HepG2 (cell line): ENCODE results near the gene CLDN7. TPM values are rescaled to one million over a fixed set of nuclear protein-coding genes. Genes with fewer than 3 reads are reported as not detected.

ENCODE experiments used
- ARID2 ChIP-seq: sonication (generic); formaldehyde crosslinking; IDR thresholded peaks from 2 replicates; pipeline ENCODE4 v1.8.1; 2022; ENCODE audit warnings: mild to moderate bottlenecking, missing genetic modification reagents, borderline replicate concordance
- HES4 ChIP-seq: sonication (generic); formaldehyde crosslinking; IDR thresholded peaks from 2 replicates; pipeline ENCODE4 v1.9.0; 2021; ENCODE audit warnings: mild to moderate bottlenecking, missing genetic modification reagents, borderline replicate concordance
- HNRNPL ChIP-seq: fragments of 200-400 bp; formaldehyde crosslinking; IDR thresholded peaks from 2 replicates; pipeline ENCODE4 v1.6.1; 2017; ENCODE audit warnings: mild to moderate bottlenecking, low read depth, low read length
- KAT7 ChIP-seq: IDR thresholded peaks from 2 replicates; pipeline ENCODE4 v1.6.1; 2018; ENCODE audit warnings: borderline replicate concordance, missing compliant biosample characterization
- MBNL3 ChIP-seq: fragments of 250-450 bp; sonication (Bioruptor Pico); conservative IDR thresholded peaks from 2 replicates; pipeline ENCODE4 v1.8.0; 2022; ENCODE audit warnings: mild to moderate bottlenecking, inconsistent platforms
- MED8 ChIP-seq: sonication (generic); formaldehyde crosslinking; IDR thresholded peaks from 2 replicates; pipeline ENCODE4 v1.8.1; 2023; ENCODE audit warnings: mild to moderate bottlenecking, missing genetic modification reagents; ENCODE audit not compliant: insufficient replicate concordance
- RARA ChIP-seq: IDR thresholded peaks from 2 replicates; pipeline ENCODE4 v1.6.1; 2016; ENCODE audit warnings: missing genetic modification reagents, missing compliant biosample characterization
- SIN3B ChIP-seq: fragments of 150-350 bp; IDR thresholded peaks from 2 replicates; pipeline ENCODE4 v1.6.1; 2014; ENCODE audit warnings: low read length
- SUZ12 ChIP-seq: fragments of 150-350 bp; IDR thresholded peaks from 2 replicates; pipeline ENCODE4 v1.6.1; 2014; ENCODE audit warnings: low read depth, low read length
- TBL1XR1 ChIP-seq: fragments of 150-350 bp; IDR thresholded peaks from 2 replicates; pipeline ENCODE4 v1.6.1; 2014; ENCODE audit warnings: borderline replicate concordance, low read length; ENCODE audit not compliant: partially characterized antibody
- XBP1 ChIP-seq: sonication (generic); formaldehyde crosslinking; IDR thresholded peaks from 2 replicates; pipeline ENCODE4 v1.5.0; 2020; ENCODE audit warnings: missing genetic modification reagents
- ZNF326 ChIP-seq: sonication (generic); formaldehyde crosslinking; IDR thresholded peaks from 2 replicates; pipeline ENCODE4 v1.4.0; 2020; ENCODE audit warnings: missing genetic modification reagents, borderline replicate concordance
- ZNF816 ChIP-seq: sonication (generic); formaldehyde crosslinking; IDR thresholded peaks from 2 replicates; pipeline ENCODE4 v1.8.0; 2022; ENCODE audit warnings: missing genetic modification reagents, mild to moderate bottlenecking, borderline replicate concordance
- polyA plus RNA-seq, 8 experiments: library from polyadenylated mRNA; depleted of rRNA in 3 of 8; stranded (reverse) in 7 of 8; unstranded in 1 of 8; fragments of >200 nt; fragmentation: Illumina TruSeq in 4 of 8; extraction: Trizol in 4 of 8; gene quantifications; 2 replicates each; pipeline versions ENCODE4 v1.2.1 to v1.2.3, GENCODE V29; 2011 to 2016; ENCODE audit warnings: low read depth in 4 of 8, missing spikeins in 1 of 8, mixed read lengths in 1 of 8; ENCODE audit not compliant: insufficient read depth in 1 of 8
- total RNA-seq, 5 experiments: library from RNA; depleted of rRNA; stranded (reverse); fragments of >200 nt; fragmentation: Illumina TruSeq; extraction: Trizol; gene quantifications; 2 replicates each; pipeline ENCODE4 v1.2.3, GENCODE V29; 2016; ENCODE audit warnings: low read depth in 1 of 5
- TF ChIP-seq, protein P1 (sequence below): sonication (generic); formaldehyde crosslinking; IDR thresholded peaks from 2 replicates; pipeline ENCODE4 v1.4.0; 2020; ENCODE audit warnings: missing genetic modification reagents
- TF ChIP-seq, protein P2 (sequence below): sonication (generic); formaldehyde crosslinking; IDR thresholded peaks from 2 replicates; pipeline ENCODE4 v1.5.0; 2020; ENCODE audit warnings: mild to moderate bottlenecking, missing genetic modification reagents, borderline replicate concordance
- TF ChIP-seq, protein P3 (sequence below): sonication (generic); formaldehyde crosslinking; IDR thresholded peaks from 2 replicates; pipeline ENCODE4 v1.5.0; 2020; ENCODE audit warnings: mild to moderate bottlenecking, missing genetic modification reagents

The CLDN7 gene
- total and polyA plus RNA-seq, 2 of the 13 experiments (the other 11 are each of a cell fraction or from before 2014, with no cell fraction given) = not detected

DNA sequence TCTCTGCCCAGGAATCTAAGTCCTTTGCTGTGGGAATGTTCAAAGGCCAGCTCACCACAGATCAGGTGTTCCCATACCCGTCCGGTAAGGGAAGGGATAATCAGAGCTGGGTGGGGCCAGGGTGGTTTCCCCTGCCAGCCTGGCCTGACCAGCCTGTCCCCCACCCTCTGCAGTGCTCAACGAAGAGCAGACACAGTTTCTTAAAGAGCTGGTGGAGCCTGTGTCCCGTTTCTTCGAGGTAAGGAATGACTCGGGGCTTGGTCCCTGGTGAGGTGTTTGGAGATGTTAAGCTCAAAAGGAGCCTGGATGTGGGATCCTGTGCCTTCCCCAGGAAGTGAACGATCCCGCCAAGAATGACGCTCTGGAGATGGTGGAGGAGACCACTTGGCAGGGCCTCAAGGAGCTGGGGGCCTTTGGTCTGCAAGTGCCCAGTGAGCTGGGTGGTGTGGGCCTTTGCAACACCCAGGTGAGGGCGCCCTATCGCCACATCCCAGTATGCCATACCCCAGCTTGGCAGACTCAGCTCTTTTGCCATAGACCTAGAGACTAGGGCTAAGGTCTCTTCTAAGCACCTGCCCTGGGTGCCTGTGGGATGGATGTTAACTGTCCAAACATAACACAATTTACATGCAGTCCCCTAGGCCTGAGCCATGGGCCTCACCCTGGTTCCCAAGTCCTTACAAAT lies 41.5 kb downstream of the CLDN7 start (continued):
- TF ChIP-seq, protein P1, sequence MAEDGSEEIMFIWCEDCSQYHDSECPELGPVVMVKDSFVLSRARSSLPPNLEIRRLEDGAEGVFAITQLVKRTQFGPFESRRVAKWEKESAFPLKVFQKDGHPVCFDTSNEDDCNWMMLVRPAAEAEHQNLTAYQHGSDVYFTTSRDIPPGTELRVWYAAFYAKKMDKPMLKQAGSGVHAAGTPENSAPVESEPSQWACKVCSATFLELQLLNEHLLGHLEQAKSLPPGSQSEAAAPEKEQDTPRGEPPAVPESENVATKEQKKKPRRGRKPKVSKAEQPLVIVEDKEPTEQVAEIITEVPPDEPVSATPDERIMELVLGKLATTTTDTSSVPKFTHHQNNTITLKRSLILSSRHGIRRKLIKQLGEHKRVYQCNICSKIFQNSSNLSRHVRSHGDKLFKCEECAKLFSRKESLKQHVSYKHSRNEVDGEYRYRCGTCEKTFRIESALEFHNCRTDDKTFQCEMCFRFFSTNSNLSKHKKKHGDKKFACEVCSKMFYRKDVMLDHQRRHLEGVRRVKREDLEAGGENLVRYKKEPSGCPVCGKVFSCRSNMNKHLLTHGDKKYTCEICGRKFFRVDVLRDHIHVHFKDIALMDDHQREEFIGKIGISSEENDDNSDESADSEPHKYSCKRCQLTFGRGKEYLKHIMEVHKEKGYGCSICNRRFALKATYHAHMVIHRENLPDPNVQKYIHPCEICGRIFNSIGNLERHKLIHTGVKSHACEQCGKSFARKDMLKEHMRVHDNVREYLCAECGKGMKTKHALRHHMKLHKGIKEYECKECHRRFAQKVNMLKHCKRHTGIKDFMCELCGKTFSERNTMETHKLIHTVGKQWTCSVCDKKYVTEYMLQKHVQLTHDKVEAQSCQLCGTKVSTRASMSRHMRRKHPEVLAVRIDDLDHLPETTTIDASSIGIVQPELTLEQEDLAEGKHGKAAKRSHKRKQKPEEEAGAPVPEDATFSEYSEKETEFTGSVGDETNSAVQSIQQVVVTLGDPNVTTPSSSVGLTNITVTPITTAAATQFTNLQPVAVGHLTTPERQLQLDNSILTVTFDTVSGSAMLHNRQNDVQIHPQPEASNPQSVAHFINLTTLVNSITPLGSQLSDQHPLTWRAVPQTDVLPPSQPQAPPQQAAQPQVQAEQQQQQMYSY (CRISPR knock-in tag) = no peak
- TF ChIP-seq ZNF816 (CRISPR knock-in tag) (no peak), ZNF326 (no peak), TBL1XR1 (peak; percentile 6), MBNL3 (CRISPR knock-in tag) (no peak), RARA (CRISPR knock-in tag) (no peak), SIN3B (no peak), SUZ12 (no peak), HES4 (no peak), HNRNPL (peak; percentile 0; the same call in 1 of the 2 replicates), ARID2 (CRISPR knock-in tag) (peak; percentile 44; the same call in 1 of the 2 replicates), XBP1 (no peak), KAT7 (no peak), MED8 (no peak)
- TF ChIP-seq, protein P2, sequence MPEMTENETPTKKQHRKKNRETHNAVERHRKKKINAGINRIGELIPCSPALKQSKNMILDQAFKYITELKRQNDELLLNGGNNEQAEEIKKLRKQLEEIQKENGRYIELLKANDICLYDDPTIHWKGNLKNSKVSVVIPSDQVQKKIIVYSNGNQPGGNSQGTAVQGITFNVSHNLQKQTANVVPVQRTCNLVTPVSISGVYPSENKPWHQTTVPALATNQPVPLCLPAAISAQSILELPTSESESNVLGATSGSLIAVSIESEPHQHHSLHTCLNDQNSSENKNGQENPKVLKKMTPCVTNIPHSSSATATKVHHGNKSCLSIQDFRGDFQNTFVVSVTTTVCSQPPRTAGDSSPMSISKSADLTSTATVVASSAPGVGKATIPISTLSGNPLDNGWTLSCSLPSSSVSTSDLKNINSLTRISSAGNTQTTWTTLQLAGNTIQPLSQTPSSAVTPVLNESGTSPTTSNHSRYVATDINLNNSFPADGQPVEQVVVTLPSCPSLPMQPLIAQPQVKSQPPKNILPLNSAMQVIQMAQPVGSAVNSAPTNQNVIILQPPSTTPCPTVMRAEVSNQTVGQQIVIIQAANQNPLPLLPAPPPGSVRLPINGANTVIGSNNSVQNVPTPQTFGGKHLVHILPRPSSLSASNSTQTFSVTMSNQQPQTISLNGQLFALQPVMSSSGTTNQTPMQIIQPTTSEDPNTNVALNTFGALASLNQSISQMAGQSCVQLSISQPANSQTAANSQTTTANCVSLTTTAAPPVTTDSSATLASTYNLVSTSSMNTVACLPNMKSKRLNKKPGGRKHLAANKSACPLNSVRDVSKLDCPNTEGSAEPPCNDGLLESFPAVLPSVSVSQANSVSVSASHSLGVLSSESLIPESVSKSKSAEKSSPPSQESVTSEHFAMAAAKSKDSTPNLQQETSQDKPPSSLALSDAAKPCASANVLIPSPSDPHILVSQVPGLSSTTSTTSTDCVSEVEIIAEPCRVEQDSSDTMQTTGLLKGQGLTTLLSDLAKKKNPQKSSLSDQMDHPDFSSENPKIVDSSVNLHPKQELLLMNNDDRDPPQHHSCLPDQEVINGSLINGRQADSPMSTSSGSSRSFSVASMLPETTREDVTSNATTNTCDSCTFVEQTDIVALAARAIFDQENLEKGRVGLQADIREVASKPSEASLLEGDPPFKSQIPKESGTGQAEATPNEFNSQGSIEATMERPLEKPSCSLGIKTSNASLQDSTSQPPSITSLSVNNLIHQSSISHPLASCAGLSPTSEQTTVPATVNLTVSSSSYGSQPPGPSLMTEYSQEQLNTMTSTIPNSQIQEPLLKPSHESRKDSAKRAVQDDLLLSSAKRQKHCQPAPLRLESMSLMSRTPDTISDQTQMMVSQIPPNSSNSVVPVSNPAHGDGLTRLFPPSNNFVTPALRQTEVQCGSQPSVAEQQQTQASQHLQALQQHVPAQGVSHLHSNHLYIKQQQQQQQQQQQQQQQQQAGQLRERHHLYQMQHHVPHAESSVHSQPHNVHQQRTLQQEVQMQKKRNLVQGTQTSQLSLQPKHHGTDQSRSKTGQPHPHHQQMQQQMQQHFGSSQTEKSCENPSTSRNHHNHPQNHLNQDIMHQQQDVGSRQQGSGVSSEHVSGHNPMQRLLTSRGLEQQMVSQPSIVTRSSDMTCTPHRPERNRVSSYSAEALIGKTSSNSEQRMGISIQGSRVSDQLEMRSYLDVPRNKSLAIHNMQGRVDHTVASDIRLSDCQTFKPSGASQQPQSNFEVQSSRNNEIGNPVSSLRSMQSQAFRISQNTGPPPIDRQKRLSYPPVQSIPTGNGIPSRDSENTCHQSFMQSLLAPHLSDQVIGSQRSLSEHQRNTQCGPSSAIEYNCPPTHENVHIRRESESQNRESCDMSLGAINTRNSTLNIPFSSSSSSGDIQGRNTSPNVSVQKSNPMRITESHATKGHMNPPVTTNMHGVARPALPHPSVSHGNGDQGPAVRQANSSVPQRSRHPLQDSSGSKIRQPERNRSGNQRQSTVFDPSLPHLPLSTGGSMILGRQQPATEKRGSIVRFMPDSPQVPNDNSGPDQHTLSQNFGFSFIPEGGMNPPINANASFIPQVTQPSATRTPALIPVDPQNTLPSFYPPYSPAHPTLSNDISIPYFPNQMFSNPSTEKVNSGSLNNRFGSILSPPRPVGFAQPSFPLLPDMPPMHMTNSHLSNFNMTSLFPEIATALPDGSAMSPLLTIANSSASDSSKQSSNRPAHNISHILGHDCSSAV (CRISPR knock-in tag) = no peak
- TF ChIP-seq, protein P3, sequence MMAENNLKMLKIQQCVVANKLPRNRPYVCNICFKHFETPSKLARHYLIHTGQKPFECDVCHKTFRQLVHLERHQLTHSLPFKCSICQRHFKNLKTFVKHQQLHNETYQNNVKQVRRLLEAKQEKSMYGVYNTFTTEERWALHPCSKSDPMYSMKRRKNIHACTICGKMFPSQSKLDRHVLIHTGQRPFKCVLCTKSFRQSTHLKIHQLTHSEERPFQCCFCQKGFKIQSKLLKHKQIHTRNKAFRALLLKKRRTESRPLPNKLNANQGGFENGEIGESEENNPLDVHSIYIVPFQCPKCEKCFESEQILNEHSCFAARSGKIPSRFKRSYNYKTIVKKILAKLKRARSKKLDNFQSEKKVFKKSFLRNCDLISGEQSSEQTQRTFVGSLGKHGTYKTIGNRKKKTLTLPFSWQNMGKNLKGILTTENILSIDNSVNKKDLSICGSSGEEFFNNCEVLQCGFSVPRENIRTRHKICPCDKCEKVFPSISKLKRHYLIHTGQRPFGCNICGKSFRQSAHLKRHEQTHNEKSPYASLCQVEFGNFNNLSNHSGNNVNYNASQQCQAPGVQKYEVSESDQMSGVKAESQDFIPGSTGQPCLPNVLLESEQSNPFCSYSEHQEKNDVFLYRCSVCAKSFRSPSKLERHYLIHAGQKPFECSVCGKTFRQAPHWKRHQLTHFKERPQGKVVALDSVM (CRISPR knock-in tag) = no peak
